ENCODE measurements around the gene UNC93A.
"Not testable (repeated sequence)": the region's sequence is repeated elsewhere in the genome, so short reads cannot be mapped to it uniquely, and the experiment has no call there.

DNA sequence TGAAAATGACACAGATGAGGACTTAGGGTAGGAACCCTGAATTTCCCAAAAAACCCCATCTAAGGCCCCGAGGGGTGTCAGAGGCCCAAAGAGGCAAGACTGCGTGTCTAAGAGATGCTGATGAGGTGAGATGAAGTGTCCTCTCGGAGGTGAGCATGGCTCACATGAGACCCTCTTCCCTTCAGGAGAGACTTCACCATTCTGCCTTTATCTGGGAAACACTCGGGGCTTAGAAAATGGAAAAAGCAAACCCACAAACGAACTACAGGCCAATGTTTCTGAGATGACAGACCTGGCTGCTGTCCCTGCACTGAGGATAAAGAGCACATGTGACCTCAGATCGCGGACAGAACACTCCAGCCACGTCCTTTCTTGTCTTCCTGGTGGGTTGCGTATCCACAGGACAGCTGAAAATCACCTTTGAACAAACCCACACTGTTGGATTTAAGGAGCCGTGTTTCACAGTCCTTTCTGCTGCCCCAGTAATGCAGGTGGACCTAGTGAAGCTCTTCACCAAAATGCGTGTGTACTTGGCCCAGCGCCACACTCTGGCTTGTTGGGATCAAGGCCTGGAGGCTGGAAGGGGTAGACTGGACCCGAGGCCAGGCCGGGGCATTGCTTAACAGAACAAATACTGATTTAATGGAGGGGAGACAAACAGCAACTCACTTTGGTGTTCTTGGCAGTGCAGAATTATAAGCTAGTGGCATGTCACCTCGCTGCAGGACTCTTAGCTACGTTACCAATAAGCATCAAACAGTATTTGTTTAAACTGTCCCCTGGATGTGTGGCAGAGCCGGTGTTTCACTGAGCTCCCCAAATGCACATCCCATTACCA is 18.5 kb downstream of the UNC93A start:
- TF ChIP-seq, protein P1, sequence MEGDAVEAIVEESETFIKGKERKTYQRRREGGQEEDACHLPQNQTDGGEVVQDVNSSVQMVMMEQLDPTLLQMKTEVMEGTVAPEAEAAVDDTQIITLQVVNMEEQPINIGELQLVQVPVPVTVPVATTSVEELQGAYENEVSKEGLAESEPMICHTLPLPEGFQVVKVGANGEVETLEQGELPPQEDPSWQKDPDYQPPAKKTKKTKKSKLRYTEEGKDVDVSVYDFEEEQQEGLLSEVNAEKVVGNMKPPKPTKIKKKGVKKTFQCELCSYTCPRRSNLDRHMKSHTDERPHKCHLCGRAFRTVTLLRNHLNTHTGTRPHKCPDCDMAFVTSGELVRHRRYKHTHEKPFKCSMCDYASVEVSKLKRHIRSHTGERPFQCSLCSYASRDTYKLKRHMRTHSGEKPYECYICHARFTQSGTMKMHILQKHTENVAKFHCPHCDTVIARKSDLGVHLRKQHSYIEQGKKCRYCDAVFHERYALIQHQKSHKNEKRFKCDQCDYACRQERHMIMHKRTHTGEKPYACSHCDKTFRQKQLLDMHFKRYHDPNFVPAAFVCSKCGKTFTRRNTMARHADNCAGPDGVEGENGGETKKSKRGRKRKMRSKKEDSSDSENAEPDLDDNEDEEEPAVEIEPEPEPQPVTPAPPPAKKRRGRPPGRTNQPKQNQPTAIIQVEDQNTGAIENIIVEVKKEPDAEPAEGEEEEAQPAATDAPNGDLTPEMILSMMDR (IDR thresholded peaks at IDR 0.05; ENCODE audit: insufficient read depth, low read length, poor library complexity, severe bottlenecking) = not testable (repeated sequence)
- not testable (repeated sequence) for TF ChIP-seq EZH2phosphoT487 (conservative IDR thresholded peaks at IDR 0.05; ENCODE audit: low read length)

Data from SU-DHL-6 (cell line).